HEK293 (cell line): ENCODE results near the gene TBX3.

ENCODE experiments used
- CTCF ChIA-PET: fragments of 350-600 bp; formaldehyde crosslinking; extraction: SDS; loops from one replicate; lab custom pipeline; 2021; ENCODE audit warnings: antibody characterized with exemption; lab: Yijun Ruan, JAX
- POLR2A ChIA-PET: fragments of 300-600 bp; formaldehyde crosslinking; extraction: SDS; loops from one replicate; lab custom pipeline; 2020; ENCODE audit warnings: antibody characterized with exemption, inconsistent platforms; lab: Yijun Ruan, JAX
- H3K27ac ChIP-seq: fragments of 200-500 bp; sonication (Bioruptor generic); 2 replicates; pipeline ENCODE4 v1.5.1; 2014; ENCODE audit warnings: low read depth, low read length, control low read depth, inconsistent platforms; ENCODE audit errors: extremely low read depth
- H3K36me3 ChIP-seq, 2 experiments: fragments of 200-500 bp in 1 of 2; sonication (Bioruptor generic) in 1 of 2; 1 replicate in 1 of 2; 2 replicates in 1 of 2; pipeline ENCODE4 v1.5.1; 2014 to 2017; ENCODE audit warnings: inconsistent platforms in 2 of 2, low read length in 2 of 2; ENCODE audit not compliant: control insufficient read depth in 2 of 2, insufficient read depth in 1 of 2
- H3K4me1 ChIP-seq: fragments of 200-500 bp; sonication (Bioruptor generic); 2 replicates; pipeline ENCODE4 v1.5.1; 2014; ENCODE audit warnings: mild to moderate bottlenecking, low read length, inconsistent platforms; ENCODE audit not compliant: control insufficient read depth, insufficient read depth
- H3K4me3 ChIP-seq: 2 replicates; pipeline ENCODE4 v1.5.1; 2011; ENCODE audit warnings: low read depth, mild to moderate bottlenecking, control low read depth, low read length, moderate library complexity
- H3K9me3 ChIP-seq: fragments of 200-500 bp; sonication (Bioruptor generic); 2 replicates; pipeline ENCODE4 v1.5.1; 2014; ENCODE audit warnings: low read depth, low read length, inconsistent platforms; ENCODE audit not compliant: control insufficient read depth, insufficient read depth
- EGR2 ChIP-seq: fragments of 450-650 bp; formaldehyde crosslinking; IDR thresholded peaks from 2 replicates; pipeline ENCODE4 v1.5.1; 2016; ENCODE audit warnings: low read depth, missing biosample characterization, missing genetic modification characterization
- KLF7 ChIP-seq: fragments of 450-650 bp; formaldehyde crosslinking; IDR thresholded peaks from 2 replicates; pipeline ENCODE4 v1.5.1; 2016; ENCODE audit warnings: missing biosample characterization, missing genetic modification characterization, borderline replicate concordance
- KLF9 ChIP-seq: fragments of 450-650 bp; formaldehyde crosslinking; IDR thresholded peaks from 2 replicates; pipeline ENCODE4 v1.5.1; 2016; ENCODE audit warnings: missing biosample characterization, missing genetic modification characterization, low read depth
- SP2 ChIP-seq: fragments of 450-650 bp; formaldehyde crosslinking; IDR thresholded peaks from 2 replicates; pipeline ENCODE4 v1.5.1; 2016; ENCODE audit warnings: missing biosample characterization, missing genetic modification characterization
- ZEB2 ChIP-seq: fragments of 450-650 bp; formaldehyde crosslinking; IDR thresholded peaks from 2 replicates; pipeline ENCODE4 v1.5.1; 2016; ENCODE audit warnings: missing biosample characterization, missing genetic modification characterization
- ZFHX2 ChIP-seq: fragments of 450-650 bp; formaldehyde crosslinking; conservative IDR thresholded peaks from 2 replicates; pipeline ENCODE4 v1.5.1; 2016; ENCODE audit warnings: missing biosample characterization, missing genetic modification characterization
- ZNF274 ChIP-seq, 2 experiments: fragments of 200-500 bp in 1 of 2; fragments of 450-650 bp in 1 of 2; sonication (Bioruptor generic) in 1 of 2; formaldehyde crosslinking in 1 of 2; IDR thresholded peaks; 2 replicates each; pipeline versions ENCODE4 v1.5.1 to v1.6.1; 2014 to 2016; ENCODE audit warnings: borderline replicate concordance in 1 of 2, inconsistent platforms in 1 of 2, low read length in 1 of 2, missing biosample characterization in 1 of 2, missing genetic modification characterization in 1 of 2
- ZNF394 ChIP-seq: fragments of 450-650 bp; formaldehyde crosslinking; IDR thresholded peaks from 2 replicates; pipeline ENCODE4 v1.5.1; 2016; ENCODE audit warnings: missing biosample characterization, missing genetic modification characterization, mild to moderate bottlenecking, moderate library complexity, borderline replicate concordance
- ZNF416 ChIP-seq: fragments of 450-650 bp; formaldehyde crosslinking; IDR thresholded peaks from 2 replicates; pipeline ENCODE4 v1.5.1; 2016; ENCODE audit warnings: missing biosample characterization, missing genetic modification characterization
- ZNF514 ChIP-seq: fragments of 450-650 bp; formaldehyde crosslinking; IDR thresholded peaks from 2 replicates; pipeline ENCODE4 v1.5.1; 2016; ENCODE audit warnings: missing biosample characterization, missing genetic modification characterization
- ZNF610 ChIP-seq: fragments of 450-650 bp; formaldehyde crosslinking; IDR thresholded peaks from 2 replicates; pipeline ENCODE4 v1.5.1; 2016; ENCODE audit warnings: missing biosample characterization, missing genetic modification characterization, borderline replicate concordance
- ZNF621 ChIP-seq: fragments of 450-650 bp; formaldehyde crosslinking; IDR thresholded peaks from 2 replicates; pipeline ENCODE4 v1.5.1; 2017; ENCODE audit warnings: missing biosample characterization, missing genetic modification characterization
- ZNF623 ChIP-seq: fragments of 450-650 bp; formaldehyde crosslinking; IDR thresholded peaks from 2 replicates; pipeline ENCODE4 v1.5.1; 2016; ENCODE audit warnings: missing biosample characterization, missing genetic modification characterization
- ZNF654 ChIP-seq: fragments of 450-650 bp; formaldehyde crosslinking; IDR thresholded peaks from 2 replicates; pipeline ENCODE4 v1.5.1; 2016; ENCODE audit warnings: low read depth, missing biosample characterization, missing genetic modification characterization
- ZNF660 ChIP-seq: fragments of 450-650 bp; IDR thresholded peaks from 2 replicates; pipeline ENCODE4 v1.5.1; 2018; ENCODE audit warnings: missing biosample characterization, mild to moderate bottlenecking, missing genetic modification characterization
- TF ChIP-seq, protein P1 (sequence below): fragments of 450-650 bp; formaldehyde crosslinking; IDR thresholded peaks from 2 replicates; pipeline ENCODE4 v1.5.1; 2016; ENCODE audit warnings: missing biosample characterization, missing genetic modification characterization
- TF ChIP-seq, protein P2 (sequence below): fragments of 450-650 bp; formaldehyde crosslinking; IDR thresholded peaks from 2 replicates; pipeline ENCODE4 v1.5.1; 2016; ENCODE audit warnings: missing biosample characterization, missing genetic modification characterization

TBX3 gene

DNA sequence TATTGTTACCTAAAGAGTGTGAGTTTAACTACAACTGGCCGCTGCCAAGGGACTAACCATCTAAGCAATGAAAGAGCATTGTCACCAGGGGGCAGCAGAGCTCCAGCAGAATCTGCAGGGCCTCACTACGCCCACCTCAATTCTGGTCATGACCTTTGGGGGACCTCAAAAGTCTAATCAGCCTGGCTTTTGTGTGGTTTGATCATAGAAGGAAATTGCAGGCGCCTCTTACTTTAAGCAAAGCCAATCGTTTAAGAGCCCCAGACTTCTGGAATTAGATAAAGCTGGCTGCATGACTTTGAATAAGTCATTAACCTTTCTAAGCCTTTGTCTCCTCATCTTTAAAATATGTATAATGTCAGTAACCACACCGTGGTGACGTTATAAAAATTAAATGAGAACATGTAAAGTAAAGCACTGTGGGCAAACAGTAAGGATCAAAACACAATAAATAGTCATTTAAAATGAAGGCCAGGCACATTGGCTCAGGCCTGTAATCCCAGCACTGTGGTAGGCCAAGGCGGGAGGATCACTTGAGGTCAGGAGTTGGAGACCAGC, 58.6 kb downstream of the TBX3 start:
- Histone ChIP-seq H3K4me3 (no peak overlapping the region), H3K36me3 (no peaks in the 10 kb centered on the region), H3K4me1 (no peaks in the 10 kb centered on the region; the same call in 1 of the 2 replicates), H3K27ac (no peak overlapping the region), H3K9me3 (no peaks in the 10 kb centered on the region)
- POLR2A ChIA-PET: interaction anchor here (1.3 kb wide), 1 partner anchor 33 kb away, joined by 3 read pairs; no protein-coding TSS in a partner anchor
- TF ChIP-seq ZNF660 (tag by site-specific recombination) (peak; percentile 49; the same call in 1 of the 2 replicates), ZNF623 (no peak), ZNF654 (tag by site-specific recombination) (peak; percentile 88), ZEB2 (tag by site-specific recombination) (no peak), ZFHX2 (peak; percentile 60), ZNF514 (no peak), ZNF621 (tag by site-specific recombination) (no peak), EGR2 (peak; percentile 14; the same call in 1 of the 2 replicates), ZNF416 (tag by site-specific recombination) (no peak), KLF9 (tag by site-specific recombination) (peak; percentile 48; the same call in 1 of the 2 replicates), KLF7 (tag by site-specific recombination) (no peak), ZNF394 (tag by site-specific recombination) (no peak)
- TF ChIP-seq, protein P1, sequence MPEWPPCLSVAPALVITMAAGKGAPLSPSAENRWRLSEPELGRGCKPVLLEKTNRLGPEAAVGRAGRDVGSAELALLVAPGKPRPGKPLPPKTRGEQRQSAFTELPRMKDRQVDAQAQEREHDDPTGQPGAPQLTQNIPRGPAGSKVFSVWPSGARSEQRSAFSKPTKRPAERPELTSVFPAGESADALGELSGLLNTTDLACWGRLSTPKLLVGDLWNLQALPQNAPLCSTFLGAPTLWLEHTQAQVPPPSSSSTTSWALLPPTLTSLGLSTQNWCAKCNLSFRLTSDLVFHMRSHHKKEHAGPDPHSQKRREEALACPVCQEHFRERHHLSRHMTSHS (tag by site-specific recombination): no peak
- TF ChIP-seq, protein P2, sequence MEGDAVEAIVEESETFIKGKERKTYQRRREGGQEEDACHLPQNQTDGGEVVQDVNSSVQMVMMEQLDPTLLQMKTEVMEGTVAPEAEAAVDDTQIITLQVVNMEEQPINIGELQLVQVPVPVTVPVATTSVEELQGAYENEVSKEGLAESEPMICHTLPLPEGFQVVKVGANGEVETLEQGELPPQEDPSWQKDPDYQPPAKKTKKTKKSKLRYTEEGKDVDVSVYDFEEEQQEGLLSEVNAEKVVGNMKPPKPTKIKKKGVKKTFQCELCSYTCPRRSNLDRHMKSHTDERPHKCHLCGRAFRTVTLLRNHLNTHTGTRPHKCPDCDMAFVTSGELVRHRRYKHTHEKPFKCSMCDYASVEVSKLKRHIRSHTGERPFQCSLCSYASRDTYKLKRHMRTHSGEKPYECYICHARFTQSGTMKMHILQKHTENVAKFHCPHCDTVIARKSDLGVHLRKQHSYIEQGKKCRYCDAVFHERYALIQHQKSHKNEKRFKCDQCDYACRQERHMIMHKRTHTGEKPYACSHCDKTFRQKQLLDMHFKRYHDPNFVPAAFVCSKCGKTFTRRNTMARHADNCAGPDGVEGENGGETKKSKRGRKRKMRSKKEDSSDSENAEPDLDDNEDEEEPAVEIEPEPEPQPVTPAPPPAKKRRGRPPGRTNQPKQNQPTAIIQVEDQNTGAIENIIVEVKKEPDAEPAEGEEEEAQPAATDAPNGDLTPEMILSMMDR (tag by site-specific recombination): peak; percentile 75
- CTCF ChIA-PET: interaction anchor here (0.5 to 3.4 kb wide), 25 partner anchors 9 to 1364 kb away, joined by 3 to 19 read pairs (median 4); no protein-coding TSS in a partner anchor

DNA sequence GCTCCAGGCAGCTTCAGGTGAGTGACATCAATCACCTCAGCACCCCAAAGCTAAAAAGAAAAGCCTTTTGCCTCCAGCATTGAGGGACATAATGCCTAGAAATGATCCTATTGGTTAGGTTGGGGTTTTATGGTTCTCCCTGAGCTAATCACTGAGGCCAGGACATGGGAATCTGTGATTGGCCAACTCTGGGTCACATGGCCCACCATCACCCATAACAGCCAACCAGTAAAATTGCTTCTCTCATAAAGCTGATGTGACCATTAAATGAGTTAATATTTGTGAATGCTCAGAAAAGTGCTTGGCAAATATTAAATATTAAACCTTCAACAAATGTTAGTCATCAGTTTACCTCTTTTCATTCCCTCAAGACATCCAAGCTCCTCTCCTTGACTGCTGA, 60.2 kb downstream of the TBX3 start:
- Histone ChIP-seq H3K36me3 (no peaks in the 10 kb centered on the region), H3K9me3 (no peaks in the 10 kb centered on the region), H3K4me1 (no peaks in the 10 kb centered on the region; the same call in 1 of the 2 replicates), H3K27ac (no peak overlapping the region), H3K4me3 (no peak overlapping the region)
- ChIA-PET POLR2A (no interaction called here), CTCF (interaction anchor here (0.7 to 3.3 kb wide), 8 partner anchors 14 to 1299 kb away, joined by 3 to 13 read pairs (median 3); no protein-coding TSS in a partner anchor)
- TF ChIP-seq SP2 (no peak), ZNF610 (tag by site-specific recombination) (no peak), ZNF274 (IDR thresholded peaks at IDR 0.05; ENCODE audit: low read length) (no peak), ZNF274 (tag by site-specific recombination; IDR thresholded peaks at IDR 0.05; ENCODE audit: borderline replicate concordance) (no peak)
